Uterus (tissue), 2 donors: Measurements from ENCODE around the gene ELP2.

Experiments
- CTCF ChIP-seq, 4 experiments: fragments of 200-600 bp in 2 of 4; fragments of 450-650 bp in 2 of 4; sonication (generic) in 2 of 4; IDR thresholded peaks; one replicate each; pipeline ENCODE4 v1.5.1; 2016 to 2019; ENCODE audit warnings: antibody characterized with exemption in 4 of 4, mild to moderate bottlenecking in 2 of 4, moderate library complexity in 1 of 4
- POLR2A ChIP-seq, 2 donors: fragments of 450-650 bp; IDR thresholded peaks; one replicate each; pipeline ENCODE4 v1.6.1; 2016; ENCODE audit warnings: antibody characterized with exemption in 2 of 2, mild to moderate bottlenecking in 1 of 2, moderate library complexity in 1 of 2

- TF ChIP-seq CTCF (IDR thresholded peaks at IDR 0.05) (no peak), POLR2A (IDR thresholded peaks at IDR 0.05) (no peak)
These were observed 70.7 kb downstream of the ELP2 start for GRCh38 chr18:36200354-36200771.
